NT2/D1 (cell line): ENCODE data around the gene VMAC.

Experiments used
- SUZ12 ChIP-seq: IDR thresholded peaks from 2 replicates; pipeline ENCODE4 v1.6.1; 2011; ENCODE audit not compliant: insufficient read length, insufficient read depth; ENCODE audit errors: extremely low read depth
- YY1 ChIP-seq: IDR thresholded peaks from 2 replicates; pipeline ENCODE4 v1.6.1; 2011; ENCODE audit not compliant: insufficient read length, insufficient read depth
- ZNF274 ChIP-seq: IDR thresholded peaks from 2 replicates; pipeline ENCODE4 v1.6.1; 2011; ENCODE audit warnings: mild to moderate bottlenecking, low read depth, low read length

- TF ChIP-seq YY1 (no peak), ZNF274 (no peak), SUZ12 (no peak)
Measured at GRCh38 chr19:5907241-5907640, 2.6 kb downstream of the VMAC start.
